Amniotic stem cell (primary cell): ENCODE data around the gene AMT.

Experiments
- DNase-seq: peaks from one replicate; lab custom pipeline; 2025; lab: John Stamatoyannopoulos, UW

AMT gene

GRCh38 chr3:49422379-49423248, at the start of gene AMT:
Gene AMT (minus strand): TSS chr3:49422473. CDS start chr3:49422450, 23 bp downstream.
- no peak for DNase-seq

GRCh38 chr3:49470714-49471420, 48.6 kb upstream of the AMT start:
- no peak for DNase-seq

GRCh38 chr3:49469936-49470713, 47.9 kb upstream of the AMT start, which contains the start of gene DAG1:
Gene DAG1 (plus strand): TSS chr3:49470267. CDS start chr3:49510535, 40,268 bp downstream.
- peak; percentile 93 for DNase-seq

- peak; percentile 71 for DNase-seq
Measured at GRCh38 chr3:49469037-49469935, 47.0 kb upstream of the AMT start.

GRCh38 chr3:49466085-49466484, 43.8 kb upstream of the AMT start:
- DNase-seq = no peak

- no peak for DNase-seq
Measured at GRCh38 chr3:49465270-49466034, 43.2 kb upstream of the AMT start.

GRCh38 chr3:49462222-49462621, 39.9 kb upstream of the AMT start:
- no peak for DNase-seq

- DNase-seq = no peak
Measured at GRCh38 chr3:49461443-49462171, 39.3 kb upstream of the AMT start.

GRCh38 chr3:49460956-49461355, 38.7 kb upstream of the AMT start:
- no peak for DNase-seq

GRCh38 chr3:49460188-49460890, 38.1 kb upstream of the AMT start:
- DNase-seq = no peak

GRCh38 chr3:49456466-49456865, 34.2 kb upstream of the AMT start:
- no peak for DNase-seq

- no peak for DNase-seq
Measured at GRCh38 chr3:49454898-49455681, 32.8 kb upstream of the AMT start.

- DNase-seq = no peak
Measured at GRCh38 chr3:49454458-49454857, 32.2 kb upstream of the AMT start.

GRCh38 chr3:49453621-49454020, 31.3 kb upstream of the AMT start:
- no peak for DNase-seq

GRCh38 chr3:49445391-49445790, 23.1 kb upstream of the AMT start:
- no peak for DNase-seq

GRCh38 chr3:49434731-49435130, 12.5 kb upstream of the AMT start:
- no peak for DNase-seq

GRCh38 chr3:49428752-49429080, 6.4 kb upstream of the AMT start:
- DNase-seq = no peak

- DNase-seq = no peak
Measured at GRCh38 chr3:49427586-49427985, 5.3 kb upstream of the AMT start.

GRCh38 chr3:49424816-49425215, 2.5 kb upstream of the AMT start:
- no peak for DNase-seq
